ENCODE data around the gene NT5C3A. TPM values are rescaled to one million over a fixed set of nuclear protein-coding genes. Genes with fewer than 3 reads are reported as not detected.
"Not testable (repeated sequence)": the region's sequence is repeated elsewhere in the genome, so short reads cannot be mapped to it uniquely, and the experiment has no call there.

Gene NT5C3A
- total RNA-seq, 4 donors from 2014 or later = 37.5 to 101 (median 71.4) TPM

DNA sequence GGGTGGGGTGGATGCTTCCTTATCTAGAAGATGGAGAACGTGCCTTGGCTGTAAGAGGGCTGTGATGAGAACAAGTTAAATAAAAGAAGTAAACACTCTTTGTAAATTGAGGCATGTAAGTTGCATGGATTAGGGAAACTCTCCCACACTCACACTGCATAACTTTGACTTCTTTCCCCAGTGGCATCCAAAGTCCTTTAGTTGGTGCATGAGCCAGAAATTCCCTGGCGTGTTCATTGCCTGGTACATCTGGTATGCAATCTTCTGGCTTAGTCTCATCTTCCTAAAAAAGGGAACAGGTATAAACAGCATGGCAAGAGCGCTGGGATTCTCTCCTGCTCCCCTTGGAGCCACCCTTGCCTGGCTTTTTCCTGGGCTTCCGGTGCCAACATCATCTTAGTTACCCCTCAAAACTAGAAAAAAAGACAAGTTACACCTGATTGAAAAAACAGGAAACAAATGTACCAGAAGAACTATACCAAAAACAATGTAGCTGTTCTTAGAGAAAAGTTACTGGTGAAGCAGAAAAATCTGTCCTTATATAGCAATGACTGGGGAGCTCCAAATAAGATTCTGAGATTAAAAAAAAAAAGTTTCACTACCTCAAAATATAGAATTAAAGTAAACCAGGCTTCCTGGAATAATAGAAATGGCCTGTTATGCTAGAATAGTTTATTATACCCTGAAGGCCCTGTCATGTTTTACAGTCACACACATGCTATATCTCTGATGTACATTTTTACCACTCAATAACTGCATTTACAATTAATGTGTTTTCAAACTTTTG, 36.8 kb upstream of the NT5C3A start:
- TF ChIP-seq, protein P1, sequence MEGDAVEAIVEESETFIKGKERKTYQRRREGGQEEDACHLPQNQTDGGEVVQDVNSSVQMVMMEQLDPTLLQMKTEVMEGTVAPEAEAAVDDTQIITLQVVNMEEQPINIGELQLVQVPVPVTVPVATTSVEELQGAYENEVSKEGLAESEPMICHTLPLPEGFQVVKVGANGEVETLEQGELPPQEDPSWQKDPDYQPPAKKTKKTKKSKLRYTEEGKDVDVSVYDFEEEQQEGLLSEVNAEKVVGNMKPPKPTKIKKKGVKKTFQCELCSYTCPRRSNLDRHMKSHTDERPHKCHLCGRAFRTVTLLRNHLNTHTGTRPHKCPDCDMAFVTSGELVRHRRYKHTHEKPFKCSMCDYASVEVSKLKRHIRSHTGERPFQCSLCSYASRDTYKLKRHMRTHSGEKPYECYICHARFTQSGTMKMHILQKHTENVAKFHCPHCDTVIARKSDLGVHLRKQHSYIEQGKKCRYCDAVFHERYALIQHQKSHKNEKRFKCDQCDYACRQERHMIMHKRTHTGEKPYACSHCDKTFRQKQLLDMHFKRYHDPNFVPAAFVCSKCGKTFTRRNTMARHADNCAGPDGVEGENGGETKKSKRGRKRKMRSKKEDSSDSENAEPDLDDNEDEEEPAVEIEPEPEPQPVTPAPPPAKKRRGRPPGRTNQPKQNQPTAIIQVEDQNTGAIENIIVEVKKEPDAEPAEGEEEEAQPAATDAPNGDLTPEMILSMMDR (IDR thresholded peaks at IDR 0.05 in 4 of 5, conservative IDR thresholded peaks at IDR 0.05 in 1 of 5) = no peak
- no peak for TF ChIP-seq POLR2A (IDR thresholded peaks at IDR 0.05)
- intact Hi-C loops (cut with DNase I; ENCODE audit: low total_unique reads) (no loop called here), in situ Hi-C loops (cut with MboI; ENCODE audit: low sequenced_read_pairs in 4 of 4) (loop anchor here in 1 of 4 donors (25.0 kb wide), 1 partner anchor 612 kb away; the partner anchor contains the start of genes AVL9 and LSM5)
- Histone ChIP-seq H3K27me3 (no peaks in the 10 kb centered on the region), H3K4me1 (peaks cover 13 to 31% of the 10 kb centered on the region in 2 donors), H3K27ac (no peak overlapping the region), H3K36me3 (peaks cover 3 to 74% of the 10 kb centered on the region in 2 donors), H3K9me3 (no peaks in the 10 kb centered on the region), H3K4me3 (no peak overlapping the region)
- ATAC-seq (no peak), DNase-seq (no peak)

DNA sequence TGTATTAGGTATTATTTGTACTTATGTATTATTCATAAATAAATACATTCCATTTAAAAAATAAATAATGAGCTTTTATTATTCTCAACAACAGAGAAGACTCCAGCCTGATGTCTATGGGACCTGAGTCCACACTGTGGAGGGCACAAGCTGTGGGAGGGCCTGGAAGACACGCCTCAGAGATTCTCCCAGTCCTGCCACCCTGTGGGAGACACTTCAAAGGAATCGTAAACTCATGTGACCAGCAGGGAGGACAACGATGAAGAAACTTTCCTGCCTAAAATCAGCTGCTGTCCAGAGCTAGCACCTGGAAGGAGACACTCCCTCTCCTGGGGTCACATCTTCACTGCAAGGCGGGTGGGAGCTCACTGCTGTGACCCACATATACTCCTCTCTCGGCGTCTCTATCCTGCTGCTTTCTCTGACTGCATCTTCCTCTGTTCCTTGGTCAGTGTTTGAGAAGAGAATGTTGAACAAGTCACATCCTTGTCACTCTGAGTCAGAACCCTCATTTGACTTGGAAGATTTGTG, 32.2 kb upstream of the NT5C3A start:
- H3K4me3 ChIP-seq; DNase-seq; ATAC-seq; intact Hi-C loops (cut with DNase I; ENCODE audit: low total_unique reads); H3K27ac ChIP-seq; H3K27me3 ChIP-seq; H3K9me3 ChIP-seq: not testable (repeated sequence)
- Histone ChIP-seq H3K36me3 (peaks cover 3 to 58% of the 10 kb centered on the region in 2 donors), H3K4me1 (peaks cover 2 to 11% of the 10 kb centered on the region in 2 donors)
- in situ Hi-C loops (cut with MboI; ENCODE audit: low sequenced_read_pairs in 4 of 4) = loop anchor here in 1 of 4 donors (25.0 kb wide), 1 partner anchor 608 kb away; the partner anchor contains the start of genes AVL9 and LSM5

DNA sequence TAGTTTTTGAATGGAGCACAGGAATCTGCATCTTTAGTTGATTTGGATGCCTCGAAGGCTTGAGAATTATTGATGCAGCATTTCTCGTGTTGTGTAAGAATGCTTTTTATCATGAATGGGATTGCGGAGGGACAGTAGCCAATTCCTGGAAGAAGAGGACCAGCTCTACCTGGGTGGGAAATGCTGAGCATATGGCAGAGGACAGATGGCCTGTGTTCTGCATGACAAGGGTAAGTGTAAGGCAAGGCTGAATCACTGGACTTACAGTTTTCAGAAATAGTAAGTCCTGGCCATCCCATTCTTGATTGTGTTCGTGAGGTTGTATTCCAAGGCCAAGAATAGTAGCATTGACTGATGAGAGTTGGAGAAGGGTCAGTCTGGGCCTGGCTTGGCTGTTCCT, 30.7 kb upstream of the NT5C3A start:
- no peak for TF ChIP-seq POLR2A (IDR thresholded peaks at IDR 0.05)
- TF ChIP-seq, protein P1 (IDR thresholded peaks at IDR 0.05 in 4 of 5, conservative IDR thresholded peaks at IDR 0.05 in 1 of 5) = no peak
- Histone ChIP-seq H3K4me3 (no peak overlapping the region), H3K4me1 (no peaks in the 10 kb centered on the region), H3K27ac (no peak overlapping the region), H3K27me3 (no peaks in the 10 kb centered on the region), H3K36me3 (peaks cover 3 to 42% of the 10 kb centered on the region in 2 donors), H3K9me3 (no peaks in the 10 kb centered on the region)
- intact Hi-C loops (cut with DNase I; ENCODE audit: low total_unique reads) = no loop called here
- ATAC-seq = no peak
- in situ Hi-C loops (cut with MboI; ENCODE audit: low sequenced_read_pairs in 4 of 4) = loop anchor here in 1 of 4 donors (25.0 kb wide), 1 partner anchor 606 kb away; the partner anchor contains the start of genes AVL9 and LSM5
- no peak for DNase-seq

DNA sequence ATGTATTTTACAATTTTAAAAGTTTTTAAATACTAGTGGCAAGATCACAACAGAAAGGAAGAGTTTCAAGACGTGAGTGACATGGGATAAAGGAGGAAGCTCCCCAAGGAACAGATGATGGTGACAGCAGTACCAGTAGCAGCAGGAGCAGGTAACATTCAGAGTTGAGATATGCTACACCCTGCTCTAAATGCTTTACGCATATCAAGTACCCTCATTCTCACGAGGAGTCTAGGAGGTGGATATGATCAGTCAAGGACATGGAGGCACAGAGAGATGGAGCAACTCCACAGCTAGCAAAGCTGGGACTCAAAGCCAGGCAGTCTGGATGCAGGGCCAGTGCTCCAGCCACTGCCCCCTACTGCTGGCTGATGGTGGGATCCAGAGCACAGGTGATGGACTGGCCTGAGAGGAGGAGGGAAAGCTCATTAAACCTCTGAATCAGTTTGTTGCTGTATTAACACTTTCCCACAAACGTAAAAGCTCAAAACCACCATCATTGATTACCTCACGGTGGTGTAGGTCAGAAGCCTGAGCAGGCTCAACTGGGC, 29.1 kb upstream of the NT5C3A start:
- no peak for ATAC-seq
- Histone ChIP-seq H3K4me1 (no peaks in the 10 kb centered on the region), H3K27me3 (no peaks in the 10 kb centered on the region), H3K36me3 (peaks cover 3 to 27% of the 10 kb centered on the region in 2 donors), H3K9me3 (no peaks in the 10 kb centered on the region), H3K4me3 (no peak overlapping the region), H3K27ac (no peak overlapping the region)
- intact Hi-C loops (cut with DNase I; ENCODE audit: low total_unique reads) (no loop called here), in situ Hi-C loops (cut with MboI; ENCODE audit: low sequenced_read_pairs in 4 of 4) (loop anchor here in 1 of 4 donors (25.0 kb wide), 1 partner anchor 604 kb away; the partner anchor contains the start of genes AVL9 and LSM5)
- TF ChIP-seq, protein P1 (IDR thresholded peaks at IDR 0.05 in 4 of 5, conservative IDR thresholded peaks at IDR 0.05 in 1 of 5) = no peak
- no peak for TF ChIP-seq POLR2A (IDR thresholded peaks at IDR 0.05)
- DNase-seq = no peak

DNA sequence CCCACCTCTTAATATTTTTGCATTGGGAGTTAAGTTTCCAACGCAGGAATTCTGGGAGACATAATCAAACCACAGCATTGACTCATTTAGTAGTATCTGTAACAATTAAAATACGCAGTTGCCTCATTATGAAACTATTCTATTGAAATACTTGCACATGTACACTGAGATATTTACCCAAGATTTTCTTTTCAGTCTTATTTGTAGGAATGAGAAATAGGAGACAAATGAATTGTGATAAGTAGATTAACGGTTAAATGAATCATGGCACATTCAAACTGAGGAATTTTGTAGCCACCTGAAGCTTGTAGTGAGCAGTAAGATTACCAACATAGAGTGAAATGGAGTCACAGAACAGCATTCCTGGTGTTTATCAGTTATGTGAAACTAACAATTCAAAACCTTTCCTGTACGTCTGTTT, 28.5 kb upstream of the NT5C3A start:
- intact Hi-C loops (cut with DNase I; ENCODE audit: low total_unique reads) (no loop called here), in situ Hi-C loops (cut with MboI; ENCODE audit: low sequenced_read_pairs in 4 of 4) (loop anchor here in 1 of 4 donors (25.0 kb wide), 1 partner anchor 604 kb away; the partner anchor contains the start of genes AVL9 and LSM5)
- DNase-seq (no peak), ATAC-seq (no peak)
- Histone ChIP-seq H3K27ac (no peak overlapping the region), H3K27me3 (no peaks in the 10 kb centered on the region), H3K9me3 (no peaks in the 10 kb centered on the region), H3K4me1 (no peaks in the 10 kb centered on the region), H3K36me3 (peaks cover 3 to 21% of the 10 kb centered on the region in 2 donors), H3K4me3 (no peak overlapping the region)
- TF ChIP-seq POLR2A (IDR thresholded peaks at IDR 0.05) = no peak
- TF ChIP-seq, protein P1 (IDR thresholded peaks at IDR 0.05 in 4 of 5, conservative IDR thresholded peaks at IDR 0.05 in 1 of 5) = no peak

Data from gastrocnemius medialis (tissue), 4 donors.